Upper lobe of left lung (tissue), 6 donors: Measurements from ENCODE around the gene AGBL4. TPM values are rescaled to one million over a fixed set of nuclear protein-coding genes. Genes with fewer than 3 reads are reported as not detected.

Experiments used
- ATAC-seq, 2 donors: fragments of 200-7000 bp; cut with Tn5 transposase; one replicate each; pipeline ENCODE4 v1.9.1; 2022; ENCODE audit warnings: mild to moderate bottlenecking in 2 of 2, moderate library complexity in 2 of 2; ENCODE audit not compliant: low FRiP score in 2 of 2
- DNase-seq, 2 donors: peaks; one replicate each; pipeline ENCODE4 v3.0.0-alpha.2; 2019 to 2020
- H3K27ac ChIP-seq, 4 donors: fragments of 200-600 bp; sonication (generic); one replicate each; pipeline ENCODE4 v1.5.1; 2016 to 2019
- H3K27me3 ChIP-seq, 4 donors: fragments of 200-600 bp; sonication (generic); one replicate each; pipeline ENCODE4 v1.5.1; 2017 to 2019
- H3K36me3 ChIP-seq, 4 donors: fragments of 200-600 bp; sonication (generic); one replicate each; pipeline ENCODE4 v1.5.1; 2016 to 2019
- H3K4me1 ChIP-seq, 4 donors: fragments of 200-600 bp; sonication (generic); one replicate each; pipeline ENCODE4 v1.5.1; 2018 to 2019
- H3K4me3 ChIP-seq, 4 donors: fragments of 200-600 bp; sonication (generic); one replicate each; pipeline ENCODE4 v1.5.1; 2017 to 2019; ENCODE audit warnings: mild to moderate bottlenecking in 2 of 4, moderate library complexity in 1 of 4
- H3K9me3 ChIP-seq, 4 donors: fragments of 200-600 bp; sonication (generic); one replicate each; pipeline ENCODE4 v1.5.1; 2018 to 2019
- CTCF ChIP-seq, 6 experiments: fragments of 450-650 bp in 4 of 6; fragments of 200-600 bp in 2 of 6; sonication (generic) in 2 of 6; IDR thresholded peaks; one replicate each; pipeline ENCODE4 v1.5.1; 2016 to 2019; ENCODE audit warnings: antibody characterized with exemption in 6 of 6
- EP300 ChIP-seq, 4 donors: sonication (generic); formaldehyde crosslinking; IDR thresholded peaks; one replicate each; pipeline ENCODE4 v1.5.1; 2017; ENCODE audit warnings: antibody characterized with exemption in 4 of 4, control low read depth in 2 of 4
- POLR2A ChIP-seq, 4 donors: fragments of 450-650 bp; IDR thresholded peaks; one replicate each; pipeline ENCODE4 v1.5.1; 2016 to 2017; ENCODE audit warnings: antibody characterized with exemption in 4 of 4, mild to moderate bottlenecking in 2 of 4
- POLR2AphosphoS5 ChIP-seq, 2 donors: sonication (generic); formaldehyde crosslinking; IDR thresholded peaks; one replicate each; pipeline ENCODE4 v1.5.1; 2017; ENCODE audit warnings: antibody characterized with exemption in 2 of 2
- WGBS, 2 donors: methylation state at CpG; one replicate each; pipeline ENCODE4 v1.1.5; 2017 to 2018; 5-methylcytosine and 5-hydroxymethylcytosine counted together
- total RNA-seq, 6 donors: library from RNA; depleted of rRNA in 4 of 6; stranded (reverse); fragments of >200 nt in 4 of 6; gene quantifications; one replicate each; pipeline versions ENCODE4 v1.1.0 to v1.2.1, GENCODE V29; 2016 to 2021
- donor health status: DM: no; HTN: no; CAD: no; lungs with moderate emphysema.
- donor health status: DM: no; HTN: yes; CAD: no; lungs with severe emphysema.

Gene AGBL4
- total RNA-seq, 6 donors from 2014 or later = 0.57 to 10.5 (median 1.5) TPM

- Histone ChIP-seq H3K36me3 (no peaks in the 10 kb centered on the region), H3K27me3 (no peaks in the 10 kb centered on the region), H3K4me1 (no peaks in the 10 kb centered on the region), H3K4me3 (no peak overlapping the region), H3K9me3 (no peaks in the 10 kb centered on the region), H3K27ac (no peak overlapping the region)
- ATAC-seq (no peak), DNase-seq (no peak)
- TF ChIP-seq POLR2AphosphoS5 (IDR thresholded peaks at IDR 0.05) = no peak
- no peak for TF ChIP-seq POLR2A (IDR thresholded peaks at IDR 0.05)
- TF ChIP-seq CTCF (IDR thresholded peaks at IDR 0.05) = no peak
- no peak for TF ChIP-seq EP300 (IDR thresholded peaks at IDR 0.05)
- 80 to 84% methylated on average over 5 of the region's 5 CpGs for WGBS, 2 donors
Observed at GRCh38 chr1:48640836-48641492, 1382.8 kb downstream of the AGBL4 start.

GRCh38 chr1:48629867-48630266 lies 1393.9 kb downstream of the AGBL4 start:
- no peak for TF ChIP-seq POLR2A (IDR thresholded peaks at IDR 0.05)
- no peak for TF ChIP-seq CTCF (IDR thresholded peaks at IDR 0.05)
- TF ChIP-seq EP300 (IDR thresholded peaks at IDR 0.05) = no peak
- TF ChIP-seq POLR2AphosphoS5 (IDR thresholded peaks at IDR 0.05) = no peak
- no peaks in the 10 kb centered on the region for H3K4me1 ChIP-seq
- DNase-seq (no peak), ATAC-seq (no peak)
- no peaks in the 10 kb centered on the region for H3K36me3 ChIP-seq
- H3K9me3 ChIP-seq = no peaks in the 10 kb centered on the region
- no peaks in the 10 kb centered on the region for H3K27me3 ChIP-seq
- WGBS, 2 donors = 77 to 84% methylated on average over 3 of the region's 3 CpGs
- H3K4me3 ChIP-seq = no peak overlapping the region
- no peak overlapping the region for H3K27ac ChIP-seq

GRCh38 chr1:48627486-48627885 lies 1396.3 kb downstream of the AGBL4 start:
- TF ChIP-seq CTCF (IDR thresholded peaks at IDR 0.05) (no peak), POLR2A (IDR thresholded peaks at IDR 0.05) (no peak), POLR2AphosphoS5 (IDR thresholded peaks at IDR 0.05) (no peak), EP300 (IDR thresholded peaks at IDR 0.05) (no peak)
- DNase-seq (no peak), ATAC-seq (no peak)
- Histone ChIP-seq H3K36me3 (no peaks in the 10 kb centered on the region), H3K27ac (no peak overlapping the region), H3K9me3 (no peaks in the 10 kb centered on the region), H3K4me3 (no peak overlapping the region), H3K27me3 (no peaks in the 10 kb centered on the region), H3K4me1 (no peaks in the 10 kb centered on the region)
- WGBS, 2 donors = 12 to 19% methylated on average over 5 of the region's 5 CpGs

GRCh38 chr1:48619539-48619938 lies 1404.2 kb downstream of the AGBL4 start:
- Histone ChIP-seq H3K4me3 (no peak overlapping the region), H3K27me3 (no peaks in the 10 kb centered on the region), H3K9me3 (no peaks in the 10 kb centered on the region), H3K36me3 (no peaks in the 10 kb centered on the region), H3K27ac (no peak overlapping the region), H3K4me1 (peaks cover 0 to 3% (median 1%) of the 10 kb centered on the region in 4 donors)
- DNase-seq = no peak
- no peak for ATAC-seq
- no peak for TF ChIP-seq EP300 (IDR thresholded peaks at IDR 0.05)
- no peak for TF ChIP-seq POLR2A (IDR thresholded peaks at IDR 0.05)
- TF ChIP-seq POLR2AphosphoS5 (IDR thresholded peaks at IDR 0.05) = no peak
- TF ChIP-seq CTCF (IDR thresholded peaks at IDR 0.05) = no peak
- 66 to 67% methylated on average over 4 to 9 of the region's 9 CpGs for WGBS, 2 donors

GRCh38 chr1:48617252-48617651 lies 1406.5 kb downstream of the AGBL4 start:
- DNase-seq (no peak), ATAC-seq (no peak)
- peaks cover 0 to 3% (median 1%) of the 10 kb centered on the region in 4 donors for H3K4me1 ChIP-seq
- TF ChIP-seq CTCF (IDR thresholded peaks at IDR 0.05) (no peak), EP300 (IDR thresholded peaks at IDR 0.05) (no peak), POLR2A (IDR thresholded peaks at IDR 0.05) (no peak), POLR2AphosphoS5 (IDR thresholded peaks at IDR 0.05) (no peak)
- H3K27me3 ChIP-seq = no peaks in the 10 kb centered on the region
- no peak overlapping the region for H3K4me3 ChIP-seq
- 39 to 59% methylated on average over 3 of the region's 3 CpGs for WGBS, 2 donors
- no peaks in the 10 kb centered on the region for H3K36me3 ChIP-seq
- no peaks in the 10 kb centered on the region for H3K9me3 ChIP-seq
- H3K27ac ChIP-seq = no peak overlapping the region
